HG02798 (cell line): ENCODE results near the gene CSKMT.
"Not testable (repeated sequence)": the region's sequence is repeated elsewhere in the genome, so short reads cannot be mapped to it uniquely, and the experiment has no call there.

Experiments
- ATAC-seq: cut with Tn5 transposase; IDR thresholded peaks from one replicate; pipeline ENCODE4 v1.9.1; 2021; ENCODE audit warnings: mild to moderate bottlenecking; ENCODE audit not compliant: unreplicated experiment, poor library complexity

CSKMT gene

DNA sequence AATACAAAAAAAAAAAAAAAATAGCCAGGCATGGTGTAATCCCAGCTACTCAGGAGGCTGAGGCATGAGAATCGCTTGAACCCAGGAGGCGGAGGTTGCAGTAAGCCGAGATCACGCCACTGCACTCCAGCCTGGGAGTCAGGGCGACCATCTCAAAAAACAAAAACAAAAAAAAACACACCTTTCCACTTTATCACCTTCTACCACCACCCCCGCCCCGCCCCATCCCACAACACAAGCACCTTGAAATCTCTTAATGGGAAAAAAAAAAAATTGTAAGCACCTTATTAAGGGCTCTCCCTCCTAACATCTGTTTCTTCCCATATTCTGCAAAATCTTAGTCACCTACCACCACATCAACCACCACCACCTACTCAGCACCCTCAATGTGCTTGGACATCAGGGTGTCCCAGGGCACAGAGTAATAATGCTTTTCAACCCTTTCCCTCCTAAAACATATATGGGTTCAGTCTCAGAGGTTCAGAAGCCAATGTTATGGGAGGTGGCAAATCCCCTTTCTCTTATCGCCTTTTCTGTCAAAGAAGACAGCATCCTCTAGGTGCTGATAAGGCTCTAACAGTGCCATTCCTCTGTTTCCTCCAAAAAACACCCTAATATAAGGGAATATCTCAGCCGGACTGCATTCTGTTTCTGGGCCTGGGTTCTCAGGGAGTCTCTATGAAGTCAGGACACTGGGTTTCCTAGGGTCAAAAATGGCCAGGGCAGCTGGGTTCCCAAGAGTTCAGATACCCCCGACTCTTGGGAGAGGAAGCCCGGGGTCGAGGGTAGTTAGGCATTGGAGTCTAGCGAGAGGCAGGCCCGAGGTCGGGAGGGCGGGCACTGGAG lies 12.7 kb upstream of the CSKMT start:
- ATAC-seq, result no peak

- ATAC-seq, result no peak
Measured at GRCh38 chr11:62654297-62654696, 10.8 kb upstream of the CSKMT start.

DNA sequence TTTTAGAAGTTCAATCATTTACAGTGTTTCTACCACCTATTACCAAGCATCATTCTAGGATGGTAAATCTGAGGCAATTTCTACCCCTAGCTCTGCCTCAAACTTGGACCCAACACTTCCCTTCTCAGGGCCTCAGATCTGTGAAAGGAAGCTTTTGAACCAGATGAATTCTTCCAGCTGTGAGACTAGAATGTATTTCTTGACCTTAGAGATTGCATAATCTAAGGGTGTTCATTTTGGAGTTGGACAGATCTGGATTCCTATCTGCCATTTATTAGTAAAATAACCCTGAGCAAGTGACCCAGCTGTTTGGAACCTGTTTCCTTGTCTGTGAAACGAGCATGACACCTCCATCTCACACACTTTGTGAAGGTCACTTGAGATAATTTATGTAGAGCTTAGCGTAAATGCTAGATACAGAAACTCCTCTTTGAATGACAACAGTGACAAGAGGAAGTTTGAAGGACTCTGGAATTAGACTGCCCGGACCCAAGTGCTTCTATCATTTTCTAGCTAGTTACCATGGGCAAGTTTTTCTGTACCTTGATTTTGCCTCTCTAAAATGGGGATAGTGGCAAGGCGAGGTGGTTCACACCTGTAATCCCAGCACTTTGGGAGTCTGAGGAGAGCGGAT lies 8.2 kb upstream of the CSKMT start:
- ATAC-seq, result no peak

GRCh38 chr11:62664405-62665074 lies 572 bp upstream of the CSKMT start:
- peak; percentile 14 for ATAC-seq

DNA sequence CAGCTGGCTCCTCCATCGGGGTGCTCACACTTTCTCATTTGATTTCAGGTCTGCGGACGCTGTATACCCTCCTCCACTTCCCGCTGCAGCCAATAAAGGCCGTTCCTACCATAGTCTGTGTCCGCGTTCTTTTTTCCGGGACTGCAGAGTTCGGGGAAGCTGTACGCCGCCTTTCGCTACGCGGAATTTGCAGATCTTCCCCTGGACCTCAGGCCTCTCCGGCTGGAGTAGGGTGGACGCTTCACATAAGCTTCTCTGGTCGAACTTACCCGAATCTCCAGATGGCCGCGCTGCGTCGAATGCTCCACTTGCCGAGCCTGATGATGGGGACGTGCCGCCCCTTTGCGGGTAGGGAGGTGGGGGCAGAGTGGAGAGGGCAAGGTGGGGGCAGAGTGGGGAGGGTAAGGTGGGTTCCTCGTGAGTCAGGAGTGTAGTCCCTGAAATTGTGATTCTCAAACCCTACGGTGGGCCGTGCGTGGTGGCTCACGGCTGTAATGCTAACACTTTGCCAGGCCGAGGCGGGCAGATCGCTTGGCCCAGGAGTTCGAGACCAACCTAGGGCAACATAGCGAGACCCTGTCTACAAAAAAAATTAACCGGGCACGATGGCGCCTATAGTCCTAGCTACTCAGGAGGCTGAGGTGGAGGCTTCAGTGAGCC lies 617 bp downstream of the CSKMT start:
- ATAC-seq, result peak; percentile 14

GRCh38 chr11:62666259-62666926 lies 1.3 kb downstream of the CSKMT start:
- ATAC-seq, result no peak

DNA sequence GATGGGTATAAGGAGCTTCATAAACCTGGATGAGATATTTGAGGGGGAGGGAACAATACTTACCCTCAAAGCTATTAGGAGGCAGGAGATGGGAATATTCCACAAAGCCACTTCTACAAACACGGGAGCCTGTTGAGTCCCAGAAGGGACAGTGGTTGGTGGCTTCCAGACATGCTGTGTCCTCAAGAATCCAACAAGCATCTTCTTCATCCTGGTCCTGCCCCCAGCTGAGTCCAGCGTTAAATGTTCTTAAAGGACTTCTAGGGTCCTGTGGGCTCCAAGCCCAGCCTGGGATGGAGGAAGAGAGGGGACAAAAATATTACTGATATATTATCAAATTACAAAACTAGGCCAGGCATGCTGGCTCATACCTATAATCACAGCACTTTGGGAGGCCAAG lies 2.3 kb downstream of the CSKMT start:
- no peak for ATAC-seq

DNA sequence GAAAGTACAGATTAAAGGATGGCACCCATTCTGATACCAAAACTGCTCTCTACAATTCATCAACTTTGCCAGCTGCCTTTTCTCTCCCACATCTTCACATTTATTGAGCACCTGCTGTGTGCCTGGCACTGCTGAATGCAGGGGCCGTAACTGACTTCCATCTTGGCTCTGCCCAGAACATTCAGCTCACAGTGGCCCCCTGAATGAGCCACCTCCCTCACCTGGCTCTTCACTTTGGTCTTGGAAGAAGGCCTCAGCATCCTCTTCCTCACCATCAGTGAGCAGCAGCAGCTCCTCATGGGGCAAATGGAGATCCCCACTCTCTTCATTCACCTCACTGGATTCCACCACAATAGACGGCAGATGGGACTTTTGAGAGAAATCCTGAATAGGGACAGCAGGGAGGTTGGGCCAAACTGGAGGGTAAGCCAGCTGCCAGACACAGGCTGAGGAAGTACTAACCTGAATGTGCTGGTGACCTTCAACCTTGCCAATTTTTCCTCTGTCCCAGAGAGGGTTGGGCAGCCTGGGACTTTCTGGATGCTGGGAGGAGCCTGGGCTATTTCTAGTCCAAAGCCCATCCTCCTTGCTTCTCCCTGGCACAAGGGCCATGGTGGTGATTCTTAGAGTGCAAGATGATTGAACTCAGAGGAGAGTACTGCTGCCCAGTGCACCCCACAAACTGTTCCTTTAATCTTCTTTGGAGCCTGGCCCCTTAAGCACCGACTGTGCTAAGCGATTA lies 4.5 kb downstream of the CSKMT start:
- no peak for ATAC-seq

DNA sequence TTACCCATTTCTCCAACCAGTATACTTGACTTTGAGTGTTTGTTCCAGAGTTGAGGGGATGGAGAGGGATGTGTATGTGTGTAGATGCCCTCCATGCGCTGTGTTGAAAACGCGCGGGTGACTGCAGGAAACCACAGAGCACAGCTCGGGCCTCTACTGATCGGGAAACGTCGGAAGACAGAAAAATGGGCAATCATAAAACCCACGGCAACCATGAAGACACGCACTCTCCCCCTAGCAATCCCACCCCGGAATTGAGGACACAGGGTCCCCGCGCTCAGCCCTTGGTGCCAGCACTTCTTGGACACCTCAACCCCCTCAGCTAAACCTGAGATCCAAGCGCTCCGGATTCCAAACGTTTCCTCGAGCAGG lies 6.1 kb downstream of the CSKMT start:
- peak; percentile 1 for ATAC-seq

- ATAC-seq, result peak; percentile 56
Measured at GRCh38 chr11:62671608-62672389, 6.7 kb downstream of the CSKMT start, which contains the start of the genes LBHD1 and UQCC3. LBHD1 (minus strand) TSS chr11:62672267; CDS start chr11:62670031, 2,236 bp downstream. UQCC3 (plus strand) TSS chr11:62671673; CDS start chr11:62671746, 73 bp downstream.

- ATAC-seq, result no peak
Measured at GRCh38 chr11:62673196-62673525, 8.0 kb downstream of the CSKMT start.

DNA sequence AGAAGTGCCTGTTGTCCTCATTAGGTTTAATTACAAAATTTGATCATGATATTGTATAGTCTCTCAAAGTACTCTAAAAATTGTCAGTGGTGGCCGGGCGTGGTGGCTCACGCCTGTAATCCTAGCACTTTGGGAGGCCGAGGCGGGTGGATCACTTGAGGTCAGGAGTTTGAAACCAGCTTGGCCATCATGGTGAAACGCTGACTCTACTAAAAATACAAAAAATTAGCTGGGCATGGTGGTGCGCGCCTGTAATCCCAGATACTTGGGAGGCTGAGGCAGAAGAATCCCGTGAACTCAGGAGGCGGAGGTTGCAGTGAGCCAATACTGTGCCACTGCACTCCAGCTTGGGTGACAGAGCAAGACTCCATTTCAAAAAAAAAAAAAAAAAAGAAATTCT lies 10.3 kb downstream of the CSKMT start:
- not testable (repeated sequence) for ATAC-seq

- ATAC-seq, result no peak
Measured at GRCh38 chr11:62676698-62677097, 11.6 kb downstream of the CSKMT start.

DNA sequence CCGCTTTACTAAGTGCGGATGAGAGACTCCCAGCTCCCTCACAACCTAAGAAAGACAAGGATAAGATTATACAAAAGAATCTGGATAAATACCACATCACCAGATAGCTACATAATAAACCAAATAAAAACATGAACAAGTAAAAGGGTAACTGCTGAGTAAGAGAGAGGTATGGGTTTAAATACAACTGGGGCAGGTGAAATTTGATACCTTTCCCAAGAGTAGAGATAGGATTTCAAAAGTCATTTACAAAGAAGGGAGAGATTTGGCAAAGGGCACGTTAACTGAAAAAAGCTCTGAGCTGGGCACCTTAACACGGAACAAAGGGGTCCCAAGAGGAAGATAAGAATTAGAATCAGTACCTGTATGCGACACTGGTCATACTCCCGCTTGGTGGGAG lies 12.0 kb downstream of the CSKMT start:
- no peak for ATAC-seq

- no peak for ATAC-seq
Measured at GRCh38 chr11:62677714-62678113, 12.6 kb downstream of the CSKMT start.

DNA sequence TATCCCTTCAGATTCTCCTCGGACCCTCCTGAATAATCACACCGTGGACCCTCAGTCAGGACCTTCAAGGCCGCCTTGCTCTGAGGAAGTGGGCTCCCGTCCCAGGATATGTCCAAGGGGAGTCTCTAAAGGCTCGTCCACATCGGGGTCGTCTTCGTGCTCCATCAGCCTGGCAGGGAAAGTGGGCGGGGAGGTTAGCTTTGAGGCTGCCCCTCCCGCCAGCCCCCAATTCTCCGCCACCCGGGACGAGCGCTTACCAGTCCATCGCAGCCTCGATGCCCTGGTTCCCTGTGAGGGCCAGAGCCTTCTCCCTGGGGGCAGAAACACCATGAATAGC lies 13.3 kb downstream of the CSKMT start:
- ATAC-seq, result no peak

GRCh38 chr11:62678770-62679696 lies 13.9 kb downstream of the CSKMT start, which contains the start of gene UBXN1:
UBXN1 (minus strand) TSS chr11:62679073; CDS start chr11:62678923, 150 bp downstream.
- ATAC-seq, result peak; percentile 80

- peak; percentile 61 for ATAC-seq
Measured at GRCh38 chr11:62680825-62681240, 15.7 kb downstream of the CSKMT start.
